HG02885 (cell line): ENCODE data around the gene TOMM20.
A peak's percentile ranks its signal among the peaks of the same experiment; 100 is the strongest.
"Not testable (repeated sequence)": the region's sequence is repeated elsewhere in the genome, so short reads cannot be mapped to it uniquely, and the experiment has no call there.

Experiments used
- ATAC-seq: cut with Tn5 transposase; IDR thresholded peaks from one replicate; pipeline ENCODE4 v1.9.1; 2021; ENCODE audit warnings: mild to moderate bottlenecking; ENCODE audit not compliant: unreplicated experiment, poor library complexity

The TOMM20 gene

DNA sequence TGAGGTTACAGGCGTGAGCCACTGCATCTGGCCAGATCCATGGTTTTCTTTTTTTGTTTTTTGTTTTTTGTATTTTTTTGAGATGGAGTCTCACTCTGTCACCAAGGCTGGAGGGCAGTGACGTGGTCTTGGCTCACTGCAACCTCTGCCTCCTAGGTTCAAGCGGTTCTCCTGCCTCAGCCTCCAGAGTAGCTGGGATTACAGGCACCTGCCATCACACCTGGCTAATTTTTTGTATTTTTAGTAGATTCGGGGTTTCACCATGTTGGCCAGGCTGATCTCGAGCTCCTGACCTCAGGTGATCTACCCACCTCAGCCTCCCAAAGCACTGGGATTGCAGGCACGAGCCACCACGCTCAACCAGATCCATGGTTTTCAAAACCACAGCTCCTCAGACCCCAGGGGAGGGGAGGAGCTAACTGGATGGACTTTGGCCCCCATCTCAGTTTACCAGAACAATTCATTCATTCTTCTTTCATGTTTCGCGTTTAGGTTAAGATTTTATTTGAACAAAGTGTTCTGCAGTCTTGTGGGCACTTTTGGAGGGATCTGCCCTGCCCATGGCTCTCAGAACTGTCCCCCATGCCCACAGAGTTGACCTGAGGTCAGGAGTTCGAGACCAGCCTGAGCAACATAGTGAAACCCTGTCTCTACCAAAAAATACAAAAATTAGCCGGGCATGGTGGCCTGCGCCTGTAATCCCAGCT is 43.1 kb downstream of the TOMM20 start:
- not testable (repeated sequence) for ATAC-seq

DNA sequence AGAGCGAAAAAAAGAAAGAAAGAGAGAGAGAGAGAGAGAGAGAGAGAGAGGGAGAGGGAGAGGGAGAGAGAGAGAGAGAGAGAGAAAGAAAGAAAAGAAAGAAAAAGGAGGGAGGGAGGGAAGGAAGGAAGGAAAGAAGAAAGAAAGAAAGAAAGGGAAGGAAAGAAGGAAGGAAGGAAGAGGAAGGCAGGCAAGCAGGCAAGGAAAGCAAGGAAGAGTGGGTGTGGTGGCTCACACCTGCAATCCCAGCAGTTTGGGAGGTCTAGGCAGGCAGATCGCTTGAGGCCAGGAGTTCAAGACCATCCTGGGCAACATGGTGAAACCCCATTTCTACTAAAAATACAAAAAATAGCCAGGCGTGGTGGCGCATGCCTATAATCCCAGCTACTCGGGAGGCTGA is 47.8 kb downstream of the TOMM20 start:
- ATAC-seq, result not testable (repeated sequence)

DNA sequence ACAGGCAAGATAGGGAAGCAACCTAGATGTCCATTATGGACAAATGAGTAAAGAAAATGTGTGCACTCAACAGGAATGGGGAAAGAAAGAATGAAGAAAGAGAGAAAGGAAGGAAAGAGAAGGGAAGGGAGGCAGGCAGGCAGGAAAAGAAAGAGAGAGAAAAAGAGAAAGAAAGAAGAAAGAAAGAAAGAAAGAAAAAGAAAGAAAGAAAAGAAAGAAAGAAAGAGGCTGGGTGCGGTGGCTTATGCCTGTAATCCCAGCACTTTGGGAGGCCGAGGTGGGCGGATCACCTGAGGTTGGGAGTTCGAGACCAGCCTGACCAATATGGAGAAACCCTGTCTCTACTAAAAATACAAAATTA is 48.4 kb downstream of the TOMM20 start:
- not testable (repeated sequence) for ATAC-seq

DNA sequence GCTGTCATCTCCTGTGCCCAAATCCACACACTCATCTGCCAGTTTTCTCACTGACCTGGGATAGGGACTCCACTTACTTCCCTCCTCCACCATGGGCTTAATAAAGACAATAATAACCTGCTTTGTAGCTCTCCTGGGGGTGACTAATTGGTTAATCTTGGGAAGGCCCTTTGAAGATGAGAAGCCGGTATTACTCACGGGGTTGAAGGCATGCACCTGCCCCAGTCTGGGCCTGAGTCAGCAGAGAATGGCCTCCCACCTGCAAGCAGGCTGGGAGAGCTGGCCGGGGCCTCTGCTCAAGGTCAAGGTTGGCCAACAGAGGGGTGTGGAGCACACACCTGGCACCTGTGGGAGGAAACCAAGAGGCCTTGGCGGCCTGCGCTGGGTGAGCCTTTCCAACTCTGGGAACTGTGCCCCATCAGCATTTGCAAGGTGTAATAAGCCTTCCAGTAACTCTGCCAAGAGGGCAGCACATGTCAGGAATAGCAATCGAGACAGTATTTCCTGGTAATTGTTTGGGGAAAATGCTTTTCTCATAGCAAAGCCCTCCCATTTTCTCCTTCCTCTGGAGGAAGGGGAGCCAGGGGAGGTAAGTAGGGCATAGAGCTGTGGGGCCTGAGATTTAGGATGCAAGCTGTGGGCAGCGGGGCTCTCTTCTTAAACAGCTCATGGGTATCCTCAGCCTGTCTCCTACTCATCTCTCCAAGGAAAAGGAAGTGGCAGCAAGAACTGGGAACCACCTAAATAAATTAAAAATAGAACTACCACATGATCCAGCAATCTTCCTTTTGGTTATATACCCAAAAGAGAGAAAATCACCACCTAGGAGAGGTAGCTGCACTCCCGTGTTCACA is 49.0 kb downstream of the TOMM20 start:
- no peak for ATAC-seq

DNA sequence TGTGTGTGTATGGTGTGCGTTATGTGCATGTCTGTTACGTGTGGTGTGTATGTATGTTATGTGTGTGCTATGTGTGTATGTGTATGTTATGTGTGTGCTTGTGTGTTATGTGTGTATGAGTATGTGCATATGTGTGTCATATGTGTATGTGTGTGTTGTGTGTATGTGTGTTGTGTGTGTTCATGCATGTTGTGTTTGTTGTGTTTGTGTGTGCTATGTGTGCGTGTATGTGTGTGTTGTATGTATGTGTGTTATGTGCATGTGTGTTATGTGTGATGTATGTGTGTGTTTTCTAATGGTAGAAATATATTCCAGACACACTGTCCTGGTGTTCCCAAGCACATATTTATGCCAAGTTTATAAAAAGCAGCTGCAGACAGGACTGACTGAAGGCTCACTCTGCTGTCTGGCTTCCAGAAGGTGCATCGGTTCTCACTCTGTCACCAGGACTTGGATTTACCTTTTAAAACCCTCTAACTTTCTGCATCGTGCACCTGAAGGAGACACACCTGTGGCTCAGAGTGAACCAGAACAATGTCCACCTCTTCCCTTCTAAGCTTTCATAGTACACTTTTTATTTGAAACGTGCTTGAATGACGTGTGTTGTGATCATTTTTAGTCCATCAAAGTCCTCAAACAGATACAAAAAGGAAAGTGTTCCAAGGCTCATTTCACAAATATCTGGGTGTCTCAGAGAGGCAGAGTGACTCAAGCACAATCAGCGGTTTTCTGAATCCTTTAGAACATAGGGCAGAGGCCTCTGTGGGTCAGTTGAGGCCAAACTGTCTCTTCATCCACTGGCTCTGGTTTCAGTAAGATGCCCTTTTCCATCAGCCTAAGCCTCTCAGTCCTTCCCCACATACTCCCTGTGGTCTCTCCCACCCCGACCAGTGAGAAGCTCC is 49.9 kb downstream of the TOMM20 start:
- ATAC-seq, result no peak

DNA sequence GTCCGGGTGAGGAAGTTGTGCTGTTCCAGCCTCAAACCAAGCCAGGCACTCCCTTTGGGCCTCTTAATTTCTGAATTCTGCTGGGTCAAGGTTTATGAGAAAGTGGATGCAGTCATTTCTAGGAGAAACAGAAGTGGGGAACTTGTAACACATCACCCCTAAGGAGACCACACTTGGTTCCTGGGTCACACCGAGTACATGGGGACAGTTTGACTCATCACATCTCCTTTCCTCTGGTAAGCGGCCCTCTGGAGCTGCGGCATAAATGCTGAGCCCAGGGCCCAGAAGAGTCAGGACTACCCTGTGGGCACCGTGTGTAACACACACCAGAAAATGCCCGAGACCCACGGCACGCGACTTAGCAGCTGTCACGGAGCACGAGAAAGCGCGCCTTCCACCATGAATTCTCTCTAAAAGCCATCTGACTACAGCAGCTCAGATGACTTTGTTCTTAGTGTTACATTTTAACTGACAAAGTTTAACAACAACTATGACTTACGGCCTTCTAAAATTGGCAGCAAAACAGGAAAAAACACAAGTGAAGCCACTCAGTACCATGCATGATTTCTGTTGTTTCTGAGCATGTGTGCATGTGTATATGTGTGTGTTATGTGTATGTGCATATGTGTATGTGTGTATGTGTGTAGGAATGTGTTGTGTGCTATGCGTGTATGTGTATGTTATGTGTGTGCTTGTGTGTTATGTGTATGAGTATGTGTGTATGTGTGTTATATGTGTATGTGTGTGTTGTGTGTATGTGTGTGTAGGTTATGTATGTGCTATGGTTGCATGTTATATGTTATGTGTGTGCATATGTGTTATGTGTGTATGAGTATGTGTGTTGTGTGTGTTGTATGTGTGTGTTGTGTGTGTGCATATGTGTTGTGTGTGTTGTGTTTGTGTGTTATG is 50.8 kb downstream of the TOMM20 start:
- peak; percentile 24 for ATAC-seq

DNA sequence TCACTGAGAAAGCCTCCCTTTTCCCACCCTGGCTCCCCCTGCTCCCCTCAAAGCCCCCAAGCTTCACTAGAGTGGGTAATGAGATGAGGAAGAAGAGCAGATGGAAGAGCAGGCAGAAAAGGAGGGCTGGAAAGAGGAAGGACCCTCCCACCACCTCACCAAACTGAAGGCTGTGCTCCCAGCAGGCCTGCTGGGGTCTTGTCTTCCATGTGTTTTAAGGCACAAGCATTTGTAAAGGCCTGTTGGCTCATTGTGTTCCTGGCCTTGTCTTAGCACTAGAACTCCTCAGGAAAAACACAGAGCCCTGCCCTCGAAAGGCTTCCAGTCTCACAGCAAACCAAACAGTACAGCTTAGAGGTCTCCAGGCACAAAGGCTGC is 51.5 kb downstream of the TOMM20 start:
- no peak for ATAC-seq

DNA sequence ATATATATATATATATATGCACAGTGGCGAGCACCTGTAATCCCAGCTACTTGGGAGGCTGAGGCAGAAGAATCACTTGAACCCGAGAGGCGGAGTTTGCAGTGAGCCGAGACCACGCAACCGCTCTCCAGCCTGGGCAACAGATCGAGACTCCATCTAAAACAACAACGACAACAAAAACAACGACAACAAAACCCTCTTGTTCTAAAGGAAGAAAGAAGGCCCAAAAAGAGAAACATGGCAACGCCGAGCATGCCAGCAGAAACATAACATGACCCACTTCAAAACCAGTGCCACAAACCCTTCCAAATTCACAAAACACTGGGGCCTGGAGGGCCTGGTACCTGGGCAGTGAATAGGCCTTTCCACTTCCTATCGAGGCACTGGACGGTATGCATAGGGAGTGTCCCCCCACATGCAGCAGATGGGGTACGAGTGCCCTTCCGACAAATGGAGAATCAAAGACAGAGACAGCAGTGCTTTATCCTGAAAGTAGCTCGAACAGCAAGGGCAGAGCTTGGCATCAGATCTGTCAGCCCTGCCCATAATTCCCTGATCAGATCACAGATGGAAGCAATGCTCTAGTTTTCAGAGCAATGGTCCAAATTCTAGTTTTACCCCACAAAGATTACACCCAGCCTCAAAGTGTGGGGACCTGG is 52.0 kb downstream of the TOMM20 start:
- ATAC-seq, result no peak

DNA sequence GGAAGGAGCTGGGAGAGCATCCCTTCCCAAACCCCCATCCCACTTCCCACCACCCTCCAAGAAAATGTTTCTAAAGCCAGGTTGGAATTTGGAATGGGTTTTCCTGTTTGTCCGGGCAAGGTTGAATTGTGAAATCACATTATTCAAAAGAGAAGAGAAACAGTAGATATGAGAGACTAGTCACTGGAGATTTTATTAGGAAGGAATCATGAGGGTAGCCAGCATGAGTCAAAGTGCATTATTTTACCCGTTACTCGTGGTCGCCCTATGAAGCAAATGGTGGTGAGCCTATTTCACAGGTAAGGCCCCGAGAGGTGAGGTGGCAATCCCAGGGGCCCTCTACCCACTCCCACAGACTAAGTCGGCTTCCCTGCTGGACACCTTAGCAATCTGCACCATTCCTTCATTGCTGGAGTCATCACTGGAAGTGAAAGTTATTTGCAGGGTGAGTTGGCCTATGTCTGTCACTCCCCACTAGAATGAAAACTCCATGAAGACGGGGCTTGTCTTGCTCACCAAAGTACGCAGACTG is 52.8 kb downstream of the TOMM20 start:
- no peak for ATAC-seq

DNA sequence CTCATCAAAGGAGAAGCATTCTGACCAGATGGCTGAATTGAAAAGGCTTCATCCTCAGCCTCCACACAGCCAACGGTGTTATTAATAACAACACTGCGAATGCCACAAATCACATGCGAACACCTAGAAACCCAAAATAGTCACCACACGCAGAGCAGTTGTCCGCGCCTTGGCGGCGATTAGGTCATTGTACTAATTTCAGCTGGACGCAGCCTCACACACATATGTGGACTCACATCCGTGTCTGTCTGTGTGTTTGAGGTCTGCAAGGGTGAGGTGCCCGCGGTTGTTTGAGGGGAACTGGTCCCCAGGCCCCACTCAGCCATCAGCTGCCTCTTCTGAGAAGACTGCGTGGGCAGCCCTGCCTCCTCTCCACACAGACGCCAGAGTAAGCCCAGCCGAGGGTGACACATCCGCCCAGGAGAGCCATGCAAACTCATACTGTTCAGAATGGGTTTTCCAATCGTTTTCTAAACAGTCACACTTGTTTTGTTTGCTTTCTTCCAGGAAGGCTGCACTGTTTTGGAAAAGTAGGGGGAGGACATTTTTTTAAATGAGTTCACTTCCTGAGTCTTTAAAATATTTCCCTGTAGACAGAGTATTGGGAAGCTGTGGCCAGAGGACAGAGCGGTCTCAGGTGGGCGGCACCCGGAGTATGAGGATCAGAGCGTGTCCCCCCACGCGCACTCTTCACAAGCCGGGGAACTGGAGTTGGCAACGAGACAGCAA is 53.4 kb downstream of the TOMM20 start:
- ATAC-seq, result peak; percentile 73

DNA sequence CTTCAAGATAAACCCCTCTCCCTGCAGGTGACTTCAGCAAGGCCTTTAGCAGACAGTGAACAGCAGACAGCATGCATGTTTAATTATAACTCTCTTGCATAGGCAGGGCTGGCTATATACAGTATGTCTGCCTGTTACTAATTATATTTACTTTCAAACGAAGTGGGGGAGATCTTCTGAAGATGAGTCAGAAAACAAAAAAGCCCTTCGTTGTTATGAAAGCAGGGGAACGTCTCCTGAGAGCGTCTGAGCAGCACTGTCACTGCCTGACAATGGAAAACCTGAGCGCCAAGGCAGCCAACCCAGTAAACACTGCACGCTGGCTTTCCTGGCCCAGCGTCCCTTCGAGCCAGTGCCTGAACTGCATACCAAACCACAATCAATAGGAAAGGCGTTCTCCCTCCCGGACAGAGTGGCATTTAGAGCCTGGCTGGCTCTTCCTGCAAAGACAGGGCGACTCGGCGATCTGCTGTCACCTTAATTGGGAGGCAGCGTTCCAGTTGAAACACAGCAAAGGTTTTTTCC is 54.1 kb downstream of the TOMM20 start:
- ATAC-seq, result peak; percentile 49

DNA sequence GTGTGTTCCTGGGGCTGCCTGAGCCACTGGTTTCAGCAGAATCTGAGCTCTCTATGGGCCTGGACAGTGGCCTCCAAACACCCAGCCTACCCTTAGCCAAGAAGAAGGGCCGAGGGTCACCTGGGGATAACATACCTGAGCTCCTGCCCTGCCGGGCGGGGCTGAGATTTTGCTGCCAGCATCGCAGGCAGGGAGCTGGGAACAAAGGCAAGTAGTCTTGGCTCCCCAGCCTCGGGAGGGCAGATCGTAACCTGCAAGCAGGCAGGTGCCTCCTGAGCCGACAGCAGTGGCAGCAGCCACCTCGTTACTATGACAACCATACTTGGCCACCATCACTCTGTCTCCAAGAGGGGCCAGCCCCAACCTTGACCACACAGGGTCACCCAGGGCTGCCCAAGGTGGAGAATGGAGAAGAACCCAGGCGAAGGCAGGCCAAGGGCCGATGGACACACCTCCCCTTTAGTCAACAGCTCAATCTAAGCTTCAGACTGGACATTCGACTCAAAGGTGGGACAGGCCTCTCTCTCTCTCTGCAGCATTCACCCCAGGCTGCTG is 54.6 kb downstream of the TOMM20 start:
- ATAC-seq, result no peak

DNA sequence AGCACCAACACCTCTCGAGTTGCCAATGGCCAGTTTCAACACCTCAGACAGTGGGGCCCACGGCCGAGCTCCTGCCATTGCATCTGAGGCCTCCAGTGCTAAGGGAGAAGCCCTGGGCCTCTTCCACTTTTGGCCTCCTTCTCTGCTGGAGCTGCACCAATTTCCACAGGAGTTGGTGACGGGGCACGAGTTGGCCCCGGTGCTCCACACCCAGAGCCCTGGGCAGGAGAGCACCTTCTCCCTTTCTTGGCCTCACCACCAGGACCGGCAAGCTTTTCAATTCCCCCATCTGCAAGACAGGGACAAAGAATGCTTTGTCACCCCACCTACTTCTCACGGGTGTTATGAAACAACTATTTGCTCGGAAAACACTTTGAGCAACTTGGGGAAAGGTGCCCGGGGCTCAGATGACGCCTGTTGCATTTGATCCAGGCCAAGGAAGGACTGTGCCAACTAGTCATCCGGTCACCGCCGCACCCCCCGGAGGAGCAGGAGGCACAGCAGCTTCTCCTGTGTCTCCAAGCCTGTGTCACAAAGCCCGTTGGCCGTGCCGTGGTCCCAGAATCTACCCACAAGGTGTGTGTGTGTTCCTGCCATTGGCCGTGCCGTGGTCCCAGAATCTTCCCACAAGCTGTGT is 55.2 kb downstream of the TOMM20 start:
- no peak for ATAC-seq

DNA sequence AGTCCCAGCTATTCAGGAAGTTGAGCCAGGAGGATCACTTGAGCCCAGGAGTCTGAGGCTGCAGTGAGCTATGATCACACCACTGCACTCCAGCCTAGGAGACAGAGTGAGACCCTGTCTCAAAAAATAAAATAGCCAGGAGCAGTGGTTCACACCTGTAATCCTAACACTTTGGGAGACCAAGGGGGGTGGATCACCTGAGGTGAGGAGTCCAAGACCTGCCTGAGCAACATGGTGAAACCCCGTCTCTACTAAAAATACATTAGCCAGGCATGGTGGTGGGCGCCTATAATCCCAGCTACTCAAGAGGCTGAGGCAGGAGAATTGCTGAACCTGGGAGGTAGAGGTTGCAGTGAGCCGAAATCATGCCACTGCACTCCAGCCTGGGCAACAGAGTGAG is 56.1 kb downstream of the TOMM20 start:
- ATAC-seq, result not testable (repeated sequence)

DNA sequence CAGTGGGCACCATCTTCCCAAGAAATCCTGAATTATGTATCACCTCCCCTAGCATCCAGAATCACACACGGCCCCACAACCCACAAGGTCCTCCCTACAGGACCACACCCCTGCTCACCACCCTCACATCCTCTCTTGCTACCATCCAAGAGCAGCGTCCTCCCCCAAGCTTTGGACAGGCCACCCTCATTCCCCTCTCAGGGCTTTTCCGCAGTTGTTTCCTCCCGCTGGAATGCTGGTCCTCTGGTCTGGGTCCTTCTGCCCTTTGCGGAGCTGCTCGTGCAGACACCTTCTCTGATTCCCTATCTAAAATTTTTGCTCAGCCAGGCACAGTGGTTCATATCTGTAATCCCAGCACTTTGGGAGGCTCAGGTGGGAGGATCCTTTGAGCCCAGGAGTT is 56.5 kb downstream of the TOMM20 start:
- no peak for ATAC-seq

DNA sequence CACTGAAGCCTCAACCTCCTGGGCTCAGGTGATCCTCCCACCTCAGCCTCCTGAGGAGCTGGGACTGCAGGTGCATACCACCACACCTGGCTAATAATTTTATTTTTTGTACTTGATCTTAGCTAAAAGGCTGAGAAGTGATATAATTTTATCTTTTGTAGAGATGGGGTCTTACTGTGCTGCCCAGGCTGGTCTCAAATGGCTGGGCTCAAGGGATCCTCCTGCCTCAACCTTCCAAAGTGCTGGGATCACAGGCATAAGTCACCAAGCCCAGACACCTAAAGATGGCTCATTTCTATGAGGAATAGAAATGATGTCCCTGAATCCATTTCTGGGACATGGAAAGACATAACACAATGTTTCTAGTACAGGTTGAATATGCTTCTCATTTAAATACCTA is 57.8 kb downstream of the TOMM20 start:
- no peak for ATAC-seq
